HG02798 (cell line): ENCODE results near the gene EDN1.

ENCODE experiments used
- ATAC-seq: cut with Tn5 transposase; IDR thresholded peaks from one replicate; pipeline ENCODE4 v1.9.1; 2021; ENCODE audit warnings: mild to moderate bottlenecking; ENCODE audit not compliant: unreplicated experiment, poor library complexity

The EDN1 gene

GRCh38 chr6:12289933-12290820 lies at the start of gene EDN1:
Gene EDN1 (plus strand): TSS chr6:12290361. CDS start chr6:12290630, 269 bp downstream.
- peak; percentile 88 for ATAC-seq

- no peak for ATAC-seq
Measured at GRCh38 chr6:12241493-12242175, 48.5 kb upstream of the EDN1 start.

GRCh38 chr6:12243169-12243568 lies 47.0 kb upstream of the EDN1 start:
- ATAC-seq = no peak

DNA sequence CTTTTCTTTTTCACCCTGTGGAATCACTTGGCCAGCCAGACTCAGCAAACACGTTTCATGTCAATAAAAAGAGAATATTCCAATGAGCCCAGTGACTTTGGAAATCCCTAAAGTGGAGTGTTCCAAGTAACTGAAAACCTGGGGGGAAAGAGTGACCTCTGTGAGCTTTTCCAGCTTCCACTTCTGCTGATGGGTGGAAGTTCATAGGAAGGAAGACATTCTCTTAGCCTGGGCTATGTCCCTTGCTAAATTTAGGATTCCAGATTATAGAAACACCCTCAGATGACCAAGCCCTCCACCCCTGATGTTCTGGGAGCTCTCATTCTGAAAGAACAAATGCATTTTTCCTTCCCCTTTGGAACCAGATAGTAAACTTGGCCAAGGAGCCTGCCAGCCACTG lies 44.8 kb upstream of the EDN1 start:
- no peak for ATAC-seq

DNA sequence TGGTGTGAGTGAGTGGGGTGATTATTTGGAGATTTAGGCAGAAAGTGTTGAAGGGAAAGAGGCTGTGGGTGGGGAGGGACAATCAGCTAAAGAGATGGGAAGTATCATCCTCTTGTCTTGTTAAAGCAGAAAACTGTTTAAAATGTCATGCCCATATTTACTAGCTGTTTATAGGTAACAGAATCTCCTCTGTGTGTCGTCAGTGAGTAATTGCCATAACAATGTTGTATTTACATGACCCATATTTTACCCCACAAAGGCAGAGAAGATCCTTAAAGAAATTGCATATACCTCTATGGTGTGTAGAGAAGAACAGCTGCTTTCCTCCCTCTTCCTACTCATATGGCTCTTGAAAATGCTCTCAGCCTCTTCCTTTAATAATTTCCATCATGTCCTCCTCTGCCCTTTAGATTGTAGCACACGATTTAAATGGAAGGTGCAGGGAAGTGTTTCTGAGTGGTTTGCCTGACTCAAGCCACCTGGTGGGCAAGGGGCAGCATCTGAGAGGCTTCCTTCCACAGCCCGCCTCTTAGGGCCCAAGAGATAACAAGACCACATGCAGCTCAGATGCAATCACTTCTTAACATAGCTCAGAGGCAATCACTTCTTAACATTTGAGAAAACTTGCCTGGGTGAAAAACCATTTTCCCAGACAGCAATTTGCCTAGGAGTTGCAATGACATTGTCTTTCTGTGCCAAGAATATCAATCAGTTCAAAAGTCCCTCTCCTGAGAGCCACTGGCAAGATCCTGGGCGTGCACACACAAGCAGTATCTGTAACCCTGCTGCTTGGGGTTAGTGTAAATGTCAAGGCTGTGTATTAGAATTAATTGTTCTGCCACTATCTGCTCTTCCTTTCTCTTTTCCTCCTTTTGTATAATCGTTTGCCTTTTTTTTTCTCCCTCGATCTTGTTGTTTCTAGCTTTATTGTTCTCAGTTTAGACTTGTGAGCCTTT lies 44.1 kb upstream of the EDN1 start:
- ATAC-seq = no peak

- ATAC-seq = no peak
Measured at GRCh38 chr6:12246900-12247299, 43.3 kb upstream of the EDN1 start.

- ATAC-seq = no peak
Measured at GRCh38 chr6:12249541-12250382, 40.4 kb upstream of the EDN1 start.

DNA sequence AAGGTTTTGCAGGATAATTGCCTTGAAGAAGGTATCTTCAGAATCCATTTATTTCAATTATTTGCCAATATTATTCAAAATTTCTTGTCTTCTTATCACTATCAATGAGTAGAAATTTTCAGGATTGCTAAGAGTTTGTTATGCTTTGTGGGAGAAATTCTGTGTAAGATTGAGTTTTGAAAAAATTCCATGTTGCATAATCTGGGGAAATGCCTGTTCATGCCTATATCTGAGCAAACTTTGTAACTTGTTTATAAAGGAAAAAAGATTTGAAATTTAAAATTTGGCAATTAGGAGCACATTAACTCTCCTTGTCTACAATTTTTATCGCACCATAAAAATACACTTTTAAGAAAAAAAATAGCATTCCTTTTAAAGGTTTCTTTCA lies 39.8 kb upstream of the EDN1 start:
- no peak for ATAC-seq

- no peak for ATAC-seq
Measured at GRCh38 chr6:12254210-12254609, 36.0 kb upstream of the EDN1 start.

- no peak for ATAC-seq
Measured at GRCh38 chr6:12258191-12258590, 32.0 kb upstream of the EDN1 start.

DNA sequence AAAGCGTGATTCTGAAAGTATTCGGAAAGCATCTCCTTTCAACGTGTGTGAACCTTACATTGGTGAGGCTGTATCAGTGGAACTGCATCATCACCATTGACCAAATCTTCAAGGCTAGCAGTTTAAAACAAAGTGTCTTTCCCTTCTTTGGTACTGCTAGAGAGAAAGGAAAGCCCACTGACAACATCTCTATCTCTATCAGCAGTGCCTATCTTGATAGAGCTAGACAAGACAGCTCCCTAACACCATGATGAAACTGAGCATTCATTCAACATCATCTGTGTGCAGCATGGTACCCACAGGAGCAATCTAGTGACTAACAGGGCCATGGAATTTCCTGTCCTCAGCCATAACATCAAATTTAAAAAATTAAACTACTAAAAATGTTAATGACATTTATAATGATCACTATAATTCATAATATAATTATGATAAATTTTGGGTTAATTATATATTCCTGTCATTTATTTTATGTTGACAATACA lies 31.5 kb upstream of the EDN1 start:
- ATAC-seq = no peak

DNA sequence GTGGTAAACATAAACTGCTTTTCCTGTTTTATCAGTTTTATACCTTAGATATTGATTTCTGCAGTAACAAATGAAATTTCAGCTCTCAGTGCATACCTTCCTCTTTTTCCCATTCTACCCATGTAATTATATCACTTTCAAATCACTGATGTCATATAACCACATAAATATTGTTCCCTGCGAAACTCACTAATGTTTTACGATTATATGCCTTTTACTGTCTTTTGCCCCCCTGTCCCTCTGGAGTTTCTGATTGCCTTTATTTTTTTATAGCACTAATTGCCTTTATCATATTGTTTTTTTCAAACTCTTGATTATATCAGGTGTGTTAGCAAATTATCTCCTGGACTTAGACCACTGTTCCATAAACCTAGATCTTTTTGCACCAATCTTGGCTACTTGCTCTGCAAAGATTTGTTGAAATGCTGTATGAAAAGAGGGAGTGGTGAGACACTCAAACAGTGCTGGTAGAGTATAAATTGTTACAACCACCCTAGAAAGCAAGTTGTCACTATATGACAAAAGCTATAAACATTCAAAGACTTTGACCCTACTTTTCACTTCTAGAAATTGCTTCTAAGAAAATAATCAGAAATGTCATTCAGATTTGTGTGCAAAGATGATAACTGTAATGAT lies 29.6 kb upstream of the EDN1 start:
- no peak for ATAC-seq

DNA sequence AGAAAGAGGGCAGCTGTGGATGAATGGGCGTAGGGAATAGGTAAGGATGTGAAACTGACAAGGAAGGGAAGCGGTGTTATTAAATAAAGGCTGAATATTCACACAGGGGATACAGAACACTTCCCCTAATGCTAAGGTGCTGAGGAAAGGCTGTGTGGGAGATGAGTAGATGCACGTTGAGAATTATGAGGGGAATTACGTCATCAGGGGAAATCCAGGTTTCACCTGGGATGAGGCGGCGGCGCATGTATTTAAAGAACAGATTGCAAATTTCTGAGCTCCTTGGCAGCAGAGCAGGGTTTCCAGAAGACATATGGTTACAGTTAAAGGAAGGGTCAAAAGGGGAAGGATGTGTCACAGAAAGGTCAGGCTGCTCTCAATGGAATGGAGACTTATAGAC lies 28.7 kb upstream of the EDN1 start:
- no peak for ATAC-seq

GRCh38 chr6:12262236-12263061 lies 27.7 kb upstream of the EDN1 start:
- no peak for ATAC-seq

GRCh38 chr6:12263403-12263802 lies 26.8 kb upstream of the EDN1 start:
- no peak for ATAC-seq

GRCh38 chr6:12264671-12265070 lies 25.5 kb upstream of the EDN1 start:
- ATAC-seq = no peak

DNA sequence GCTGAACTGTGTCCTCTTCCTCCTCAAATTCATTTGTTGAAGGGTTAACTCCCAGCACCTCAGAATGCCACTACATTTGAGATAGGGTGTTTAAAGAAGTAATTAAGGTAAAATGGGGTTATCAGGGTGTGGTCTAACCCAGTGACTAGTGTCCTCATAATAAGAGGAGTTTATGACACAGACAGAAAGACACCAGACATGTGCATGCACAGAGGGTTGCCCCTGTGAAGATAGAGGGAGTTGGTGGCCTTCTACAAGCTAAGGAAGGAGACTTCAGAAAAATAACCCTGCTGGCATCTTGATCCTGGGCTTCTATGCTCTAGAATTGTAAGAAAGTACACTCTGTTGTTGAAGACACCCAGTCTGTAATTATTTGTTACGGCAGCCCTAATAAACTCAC lies 24.9 kb upstream of the EDN1 start:
- ATAC-seq = no peak

- no peak for ATAC-seq
Measured at GRCh38 chr6:12265791-12266190, 24.4 kb upstream of the EDN1 start.
